Right ventricle myocardium inferior (tissue), 1 donor: ENCODE measurements around the gene SPTBN1. TPM values are rescaled to one million over a fixed set of nuclear protein-coding genes. Genes with fewer than 3 reads are reported as not detected.

Source experiments
- ATAC-seq: fragments of 200-7000 bp; cut with Tn5 transposase; one replicate; pipeline ENCODE4 v1.9.1; 2020; ENCODE audit warnings: mild to moderate bottlenecking, moderate library complexity
- DNase-seq: peaks from one replicate; pipeline ENCODE4 v3.0.0; 2021; ENCODE audit errors: missing footprints
- intact Hi-C: fragments of 100-400 bp; cut with DNase I; formaldehyde crosslinking; loops from one replicate; pipeline ENCODE4 v1.11.0; 2022
- total RNA-seq: library from RNA; stranded (reverse); fragmentation: NEBNext Ultra II Directional; extraction: Animal tissue kit (Norgen Biotek cat#: 25700); gene quantifications from one replicate; pipeline ENCODE4 v1.2.1, GENCODE V29; 2021
- donor health status: DM: no; HTN: yes; CAD: no; lungs with severe emphysema.

Gene SPTBN1
- total RNA-seq, 1 donor from 2014 or later, result 439 TPM

- intact Hi-C loops, result loop anchor here (5.0 to 10.0 kb wide), 3 partner anchors 34 to 596 kb away; no protein-coding TSS in a partner anchor
- no peak for ATAC-seq
- no peak for DNase-seq
Observed at GRCh38 chr2:54701029-54701428, 244.9 kb downstream of the SPTBN1 start.

DNA sequence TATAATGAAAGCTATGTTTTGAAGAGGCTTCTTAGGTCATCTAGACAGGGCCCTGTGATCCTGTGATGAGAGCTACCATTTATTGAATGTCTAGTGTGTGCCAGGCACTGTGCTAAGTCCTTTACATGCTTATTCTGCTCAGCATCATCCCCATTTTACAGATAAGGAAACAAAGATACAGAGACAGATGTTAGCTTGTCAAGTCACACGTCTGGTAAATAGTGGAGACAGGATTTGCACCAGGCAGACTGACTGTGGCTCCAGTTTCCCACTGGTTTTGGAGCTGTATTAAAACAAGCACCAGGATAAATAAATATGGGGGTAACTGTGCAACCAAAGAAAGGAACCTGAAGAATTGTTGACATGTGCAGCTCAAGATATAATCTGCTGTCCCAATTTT is 248.1 kb downstream of the SPTBN1 start:
- ATAC-seq (no peak), DNase-seq (no peak)
- intact Hi-C loops, result loop anchor here (2.0 to 10.0 kb wide), 4 partner anchors 37 to 599 kb away; no protein-coding TSS in a partner anchor

GRCh38 chr2:54704688-54705605 is 248.8 kb downstream of the SPTBN1 start:
- DNase-seq (no peak), ATAC-seq (no peak)
- intact Hi-C loops, result loop anchor here (2.0 to 10.0 kb wide), 4 partner anchors 38 to 600 kb away; no protein-coding TSS in a partner anchor

DNA sequence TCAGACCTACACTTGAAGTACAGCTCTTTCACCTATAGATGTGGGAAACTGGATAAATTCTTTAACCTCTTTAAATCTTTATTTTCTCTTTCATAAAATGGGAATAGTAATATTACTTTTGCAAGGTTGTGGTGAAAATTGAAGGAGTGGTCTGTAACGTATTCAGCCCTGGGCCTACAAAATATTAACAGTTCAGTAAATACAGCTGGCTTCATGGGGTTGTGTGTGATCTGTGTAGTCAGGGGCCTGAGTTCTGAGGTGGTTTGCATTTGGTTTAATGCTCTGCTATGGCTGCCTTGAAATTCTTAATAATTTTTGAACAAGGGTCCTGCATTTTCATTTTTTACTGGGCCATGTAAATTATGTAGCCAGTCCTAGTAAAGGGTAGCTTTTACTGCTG is 250.5 kb downstream of the SPTBN1 start:
- DNase-seq (no peak), ATAC-seq (no peak)
- intact Hi-C loops, result loop anchor here (10.0 kb wide), 1 partner anchor 602 kb away; no protein-coding TSS in a partner anchor

- ATAC-seq (peak; percentile 77), DNase-seq (peak; percentile 80)
- intact Hi-C loops, result loop anchor here (10.0 kb wide), 1 partner anchor 604 kb away; no protein-coding TSS in a partner anchor
Observed at GRCh38 chr2:54708584-54709335, 252.6 kb downstream of the SPTBN1 start.

- DNase-seq (peak; percentile 67), ATAC-seq (peak; percentile 60)
- intact Hi-C loops, result loop anchor here (10.0 kb wide), 1 partner anchor 605 kb away; no protein-coding TSS in a partner anchor
Observed at GRCh38 chr2:54709336-54709809, 253.2 kb downstream of the SPTBN1 start.

- ATAC-seq, result no peak
- intact Hi-C loops, result no loop called here
- no peak for DNase-seq
Observed at GRCh38 chr2:54710216-54710615, 254.1 kb downstream of the SPTBN1 start.

- DNase-seq (no peak), ATAC-seq (no peak)
- intact Hi-C loops, result no loop called here
Observed at GRCh38 chr2:54712516-54712915, 256.4 kb downstream of the SPTBN1 start.

- DNase-seq, result no peak
- no peak for ATAC-seq
Observed at GRCh38 chr2:54714996-54715395, 258.9 kb downstream of the SPTBN1 start.

DNA sequence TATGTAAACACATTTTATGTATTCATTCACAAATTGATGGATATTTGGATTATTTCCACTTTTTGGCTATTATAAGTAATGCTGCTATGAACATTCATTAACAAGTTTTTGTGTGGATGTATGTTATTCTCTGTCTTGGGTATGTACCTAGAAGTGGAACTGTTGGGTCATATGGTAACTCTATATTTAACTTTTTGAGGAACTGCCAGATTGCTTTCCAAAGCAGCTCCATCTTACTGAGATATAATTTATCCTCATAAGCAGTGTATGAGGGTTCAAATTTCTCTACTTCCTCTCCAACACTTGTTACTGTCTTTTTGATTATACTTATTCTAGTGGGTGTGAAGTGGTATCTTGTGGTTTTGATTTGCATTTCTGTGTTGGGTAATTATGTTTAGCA is 260.2 kb downstream of the SPTBN1 start:
- intact Hi-C loops, result no loop called here
- ATAC-seq (peak; percentile 37), DNase-seq (no peak)

More at GRCh38 chr2:54714996-54715395, 258.9 kb downstream of the SPTBN1 start:
- intact Hi-C loops, result no loop called here

DNA sequence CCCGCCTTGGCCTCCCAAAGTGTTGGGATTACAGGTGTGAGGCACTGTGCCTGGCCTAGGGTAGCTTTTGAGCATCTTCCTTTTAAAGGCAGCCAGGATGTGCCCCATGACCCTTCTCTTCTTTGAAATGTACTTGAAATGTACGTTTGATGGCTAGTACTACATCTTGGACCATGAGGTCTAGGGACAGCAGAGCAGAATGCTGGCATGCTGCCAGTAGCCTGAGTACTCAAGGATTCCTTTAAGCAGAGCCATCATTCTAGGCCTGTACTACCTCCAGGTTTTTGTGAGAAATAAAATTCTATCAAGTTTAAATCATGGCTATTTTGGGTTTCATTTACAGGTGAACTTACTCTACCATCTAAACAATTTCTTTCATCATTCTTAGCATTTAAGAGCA is 264.4 kb downstream of the SPTBN1 start:
- intact Hi-C loops, result loop anchor here (5.0 to 10.0 kb wide), 2 partner anchors 114 to 603 kb away; partner anchors contain the start of gene ACYP2
- no peak for ATAC-seq
- DNase-seq, result no peak

Other genes with a start within 250 kb of the SPTBN1 start
- gene TSPYL6, start 200.1 kb upstream of the SPTBN1 start, total RNA-seq, result not detected